ENCODE data around the gene FANCD2. TPM values are rescaled to one million over a fixed set of nuclear protein-coding genes. Genes with fewer than 3 reads are reported as not detected.

Gene FANCD2
- total RNA-seq, 1 donor = 6.2 TPM

DNA sequence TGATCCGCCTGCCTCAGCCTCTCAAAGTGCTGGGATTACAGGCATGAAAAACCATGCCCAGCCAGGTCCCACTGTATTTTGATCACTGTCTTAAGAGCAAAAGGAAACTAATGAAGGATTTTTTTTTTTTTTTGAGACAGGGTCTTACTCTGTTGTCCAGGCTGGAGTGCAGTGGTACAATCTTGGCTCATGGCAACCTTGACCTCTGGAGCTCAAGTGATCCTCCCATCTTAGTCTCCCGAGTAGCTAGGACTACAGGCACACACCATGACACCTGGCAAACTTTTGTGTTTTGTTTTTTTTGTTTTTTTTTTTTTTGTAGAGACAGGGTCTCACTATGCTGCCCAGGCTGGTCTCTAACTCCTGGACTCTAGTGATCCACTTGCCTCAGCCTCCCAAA is 46.0 kb upstream of the FANCD2 start:
- no peak for DNase-seq (ENCODE audit: insufficient read length, low spot score, missing footprints)
- H3K4me2 ChIP-seq (ENCODE audit: insufficient read depth, low read length) = no peak overlapping the region
- TF ChIP-seq, protein P1, sequence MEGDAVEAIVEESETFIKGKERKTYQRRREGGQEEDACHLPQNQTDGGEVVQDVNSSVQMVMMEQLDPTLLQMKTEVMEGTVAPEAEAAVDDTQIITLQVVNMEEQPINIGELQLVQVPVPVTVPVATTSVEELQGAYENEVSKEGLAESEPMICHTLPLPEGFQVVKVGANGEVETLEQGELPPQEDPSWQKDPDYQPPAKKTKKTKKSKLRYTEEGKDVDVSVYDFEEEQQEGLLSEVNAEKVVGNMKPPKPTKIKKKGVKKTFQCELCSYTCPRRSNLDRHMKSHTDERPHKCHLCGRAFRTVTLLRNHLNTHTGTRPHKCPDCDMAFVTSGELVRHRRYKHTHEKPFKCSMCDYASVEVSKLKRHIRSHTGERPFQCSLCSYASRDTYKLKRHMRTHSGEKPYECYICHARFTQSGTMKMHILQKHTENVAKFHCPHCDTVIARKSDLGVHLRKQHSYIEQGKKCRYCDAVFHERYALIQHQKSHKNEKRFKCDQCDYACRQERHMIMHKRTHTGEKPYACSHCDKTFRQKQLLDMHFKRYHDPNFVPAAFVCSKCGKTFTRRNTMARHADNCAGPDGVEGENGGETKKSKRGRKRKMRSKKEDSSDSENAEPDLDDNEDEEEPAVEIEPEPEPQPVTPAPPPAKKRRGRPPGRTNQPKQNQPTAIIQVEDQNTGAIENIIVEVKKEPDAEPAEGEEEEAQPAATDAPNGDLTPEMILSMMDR (IDR thresholded peaks at IDR 0.05; ENCODE audit: extremely low read depth, low read depth, low read length) = no peak
- H2AFZ ChIP-seq (ENCODE audit: low read length) = no peak overlapping the region
- peaks cover 46% of the 10 kb centered on the region for H3K79me2 ChIP-seq (ENCODE audit: insufficient read depth, low read length)
- H3K27ac ChIP-seq (ENCODE audit: low read depth, low read length) = no peak overlapping the region
- H3K9me3 ChIP-seq (ENCODE audit: low read depth, low read length) = no peaks in the 10 kb centered on the region
- H3K27me3 ChIP-seq (ENCODE audit: insufficient read depth, low read length) = no peaks in the 10 kb centered on the region
- H3K4me3 ChIP-seq (ENCODE audit: insufficient read depth, low read length) = no peak overlapping the region
- peaks cover 4% of the 10 kb centered on the region for H4K20me1 ChIP-seq (ENCODE audit: insufficient read depth, low read length)
- H3K36me3 ChIP-seq (ENCODE audit: insufficient read depth, low read length) = peaks cover 14% of the 10 kb centered on the region
- H3K4me1 ChIP-seq (ENCODE audit: insufficient read depth, low read length) = peaks cover 23% of the 10 kb centered on the region

DNA sequence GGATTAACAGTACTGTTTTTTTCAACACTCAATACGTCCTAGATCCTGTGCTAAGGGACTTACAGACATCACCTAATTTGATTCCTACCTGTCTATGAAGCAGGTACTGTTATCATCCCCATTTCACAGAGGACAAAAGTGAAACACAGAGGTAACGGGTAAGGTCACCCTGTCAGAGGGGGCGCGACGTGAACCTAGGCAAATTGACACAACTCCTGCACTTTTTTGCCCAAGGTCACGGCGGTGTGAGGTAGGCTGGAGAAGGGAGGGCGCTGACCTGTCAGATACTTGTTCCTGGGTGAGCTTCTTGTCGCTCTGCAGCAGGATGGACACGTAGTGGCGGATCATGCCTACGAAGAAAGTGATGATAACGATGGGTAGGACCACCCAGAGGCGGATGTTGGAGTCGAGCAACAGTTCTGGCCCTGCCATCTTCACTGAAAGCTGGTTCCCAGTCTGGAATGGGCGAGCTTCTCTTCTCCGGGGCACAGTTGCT is 40.0 kb upstream of the FANCD2 start:
- no peaks in the 10 kb centered on the region for H3K27me3 ChIP-seq (ENCODE audit: insufficient read depth, low read length)
- H3K36me3 ChIP-seq (ENCODE audit: insufficient read depth, low read length) = no peaks in the 10 kb centered on the region
- peaks cover 8% of the 10 kb centered on the region for H4K20me1 ChIP-seq (ENCODE audit: insufficient read depth, low read length)
- no peaks in the 10 kb centered on the region for H3K9me3 ChIP-seq (ENCODE audit: low read depth, low read length)
- no peak for DNase-seq (ENCODE audit: insufficient read length, low spot score, missing footprints)
- peaks cover 23% of the 10 kb centered on the region for H3K4me1 ChIP-seq (ENCODE audit: insufficient read depth, low read length)
- H3K4me3 ChIP-seq (ENCODE audit: insufficient read depth, low read length) = peak overlapping the region; percentile 100
- peaks cover 55% of the 10 kb centered on the region for H3K79me2 ChIP-seq (ENCODE audit: insufficient read depth, low read length)
- TF ChIP-seq, protein P1 (IDR thresholded peaks at IDR 0.05; ENCODE audit: extremely low read depth, low read depth, low read length) = no peak
- H3K4me2 ChIP-seq (ENCODE audit: insufficient read depth, low read length) = peak overlapping the region; percentile 100
- peak overlapping the region; percentile 95 for H3K27ac ChIP-seq (ENCODE audit: low read depth, low read length)
- H2AFZ ChIP-seq (ENCODE audit: low read length) = peak overlapping the region; percentile 99

DNA sequence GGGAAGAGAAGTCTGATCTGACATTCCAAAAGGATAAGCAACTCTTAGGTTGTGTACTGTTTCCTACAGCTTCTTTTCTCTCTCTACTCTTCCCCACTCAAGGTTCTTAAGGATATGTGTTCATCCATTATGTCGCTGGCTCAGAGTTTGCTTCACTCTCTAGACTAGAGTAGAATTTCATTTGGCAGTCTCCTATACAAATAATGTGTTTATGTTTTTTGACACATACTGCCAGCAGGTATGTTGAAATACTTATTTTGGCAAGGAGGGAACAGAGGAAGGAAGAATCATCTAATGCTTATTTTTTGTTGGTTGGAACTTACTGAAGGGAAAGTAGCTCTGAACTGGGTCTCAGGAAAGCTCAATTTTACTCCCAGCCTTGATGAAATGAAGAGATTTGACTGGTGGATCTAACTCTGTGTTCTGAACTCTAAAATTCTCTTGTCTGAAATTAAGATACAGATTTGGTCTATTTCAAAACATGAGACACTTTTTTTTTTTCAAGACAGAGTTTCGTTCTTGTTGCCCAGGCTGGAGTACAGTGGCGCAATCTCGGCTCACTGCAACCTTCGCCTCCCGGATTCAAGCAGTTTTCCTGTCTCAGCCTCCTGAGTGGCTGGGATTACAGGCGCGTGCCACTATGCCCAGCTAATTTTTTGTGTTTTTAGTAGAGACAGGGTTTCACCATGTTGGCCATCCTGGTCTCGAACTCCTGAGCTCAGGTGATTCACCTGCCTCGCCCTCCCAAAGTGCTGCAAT is 32.0 kb upstream of the FANCD2 start:
- peaks cover 7% of the 10 kb centered on the region for H3K4me1 ChIP-seq (ENCODE audit: insufficient read depth, low read length)
- peaks cover 5% of the 10 kb centered on the region for H3K36me3 ChIP-seq (ENCODE audit: insufficient read depth, low read length)
- peak overlapping the region; percentile 59 for H3K4me2 ChIP-seq (ENCODE audit: insufficient read depth, low read length)
- H2AFZ ChIP-seq (ENCODE audit: low read length) = peak overlapping the region; percentile 25
- DNase-seq (ENCODE audit: insufficient read length, low spot score, missing footprints) = no peak
- no peaks in the 10 kb centered on the region for H4K20me1 ChIP-seq (ENCODE audit: insufficient read depth, low read length)
- H3K27ac ChIP-seq (ENCODE audit: low read depth, low read length) = peak overlapping the region; percentile 57
- TF ChIP-seq, protein P1 (IDR thresholded peaks at IDR 0.05; ENCODE audit: extremely low read depth, low read depth, low read length) = no peak
- peaks cover 13% of the 10 kb centered on the region for H3K79me2 ChIP-seq (ENCODE audit: insufficient read depth, low read length)
- H3K27me3 ChIP-seq (ENCODE audit: insufficient read depth, low read length) = no peaks in the 10 kb centered on the region
- H3K9me3 ChIP-seq (ENCODE audit: low read depth, low read length) = no peaks in the 10 kb centered on the region
- peak overlapping the region; percentile 45 for H3K4me3 ChIP-seq (ENCODE audit: insufficient read depth, low read length)

DNA sequence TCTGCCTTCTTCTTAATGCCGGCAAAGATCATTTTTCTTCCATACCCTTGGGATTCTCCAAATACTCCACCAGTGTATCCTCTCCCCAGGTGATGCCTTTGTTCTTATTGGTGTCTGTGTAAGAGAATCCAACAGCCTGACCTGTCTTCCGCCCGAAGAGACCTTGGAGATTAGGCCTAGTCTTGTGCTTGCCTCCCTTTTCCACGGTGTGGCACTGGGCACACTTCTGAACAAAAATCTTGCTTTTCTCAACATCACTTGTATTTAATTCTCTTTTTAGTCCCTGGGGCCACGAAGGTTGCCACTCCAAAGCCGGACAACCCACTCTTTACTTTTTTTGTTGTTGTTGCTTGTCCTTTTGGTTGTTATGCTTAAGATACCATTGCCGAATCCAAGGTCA is 25.6 kb upstream of the FANCD2 start:
- Histone ChIP-seq H3K27ac (ENCODE audit: low read depth, low read length) (no peak overlapping the region), H3K4me1 (ENCODE audit: insufficient read depth, low read length) (peaks cover 11% of the 10 kb centered on the region), H3K36me3 (ENCODE audit: insufficient read depth, low read length) (peaks cover 15% of the 10 kb centered on the region), H2AFZ (ENCODE audit: low read length) (no peak overlapping the region), H4K20me1 (ENCODE audit: insufficient read depth, low read length) (no peaks in the 10 kb centered on the region), H3K4me2 (ENCODE audit: insufficient read depth, low read length) (no peak overlapping the region), H3K9me3 (ENCODE audit: low read depth, low read length) (no peaks in the 10 kb centered on the region), H3K27me3 (ENCODE audit: insufficient read depth, low read length) (no peaks in the 10 kb centered on the region), H3K79me2 (ENCODE audit: insufficient read depth, low read length) (peaks cover 2% of the 10 kb centered on the region), H3K4me3 (ENCODE audit: insufficient read depth, low read length) (no peak overlapping the region)
- TF ChIP-seq, protein P1 (IDR thresholded peaks at IDR 0.05; ENCODE audit: extremely low read depth, low read depth, low read length) = no peak
- DNase-seq (ENCODE audit: insufficient read length, low spot score, missing footprints) = no peak
